ENCODE measurements around the gene KCNK15. TPM values are rescaled to one million over a fixed set of nuclear protein-coding genes. Genes with fewer than 3 reads are reported as not detected.
"Not testable (repeated sequence)": the region's sequence is repeated elsewhere in the genome, so short reads cannot be mapped to it uniquely, and the experiment has no call there.

The KCNK15 gene
- polyA plus RNA-seq, 3 donors: 0.06 to 0.11 TPM; not detected in 1

DNA sequence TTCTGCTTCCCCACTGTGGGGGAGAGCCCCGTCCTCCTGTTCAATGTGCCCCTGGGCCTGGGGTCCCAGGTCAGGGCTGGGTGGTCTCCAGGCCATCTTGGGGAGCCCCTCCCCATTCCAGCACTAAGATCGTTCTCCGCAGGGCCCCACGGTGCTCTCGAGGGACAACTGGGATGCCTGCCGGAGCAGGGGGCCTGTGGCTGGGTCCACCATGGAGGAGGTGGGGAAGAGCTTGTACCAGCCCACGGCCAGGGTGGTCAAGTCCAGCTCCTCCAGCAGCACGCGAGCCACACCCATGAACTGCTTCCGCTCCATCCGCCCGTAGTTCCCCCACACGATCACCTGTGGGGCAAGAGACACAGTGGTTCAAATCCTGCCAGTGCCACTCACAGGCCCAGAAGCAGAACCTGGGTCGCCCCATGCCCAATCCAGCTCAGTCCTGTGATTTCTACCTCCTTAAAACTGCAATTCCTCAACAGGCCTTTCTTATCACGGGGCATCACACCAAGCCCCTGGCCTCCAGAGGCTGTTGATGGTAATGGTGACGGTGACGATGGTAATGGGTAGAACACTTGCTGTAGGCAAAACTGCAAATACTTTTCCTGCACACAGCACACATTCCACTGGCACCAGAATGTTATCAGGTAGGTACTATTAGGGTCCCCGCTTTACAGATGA is 10.5 kb downstream of the KCNK15 start:
- no peak for DNase-seq (ENCODE audit: low read depth in 3 of 3, low spot score in 2 of 3)

DNA sequence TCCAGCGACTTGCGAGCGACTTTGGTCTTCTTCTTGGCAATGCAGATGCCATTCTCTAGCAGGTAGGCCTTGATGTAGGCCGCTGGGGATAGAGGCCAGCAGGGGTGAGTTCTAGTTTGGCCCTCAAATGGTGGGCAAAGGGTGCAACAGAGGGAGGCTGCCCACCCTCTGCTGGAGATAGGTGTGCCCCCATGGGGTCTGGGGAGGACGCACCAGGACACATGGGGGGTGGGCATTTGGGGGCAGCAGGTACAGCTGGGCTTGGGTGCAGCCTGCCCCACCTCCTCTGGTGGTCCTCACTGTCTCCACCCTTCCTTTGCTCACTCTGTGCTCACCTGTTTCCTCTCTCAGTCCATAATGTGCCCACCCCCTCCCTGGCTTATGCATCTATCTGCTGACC is 11.3 kb downstream of the KCNK15 start:
- DNase-seq (ENCODE audit: low read depth in 3 of 3, low spot score in 2 of 3): no peak

DNA sequence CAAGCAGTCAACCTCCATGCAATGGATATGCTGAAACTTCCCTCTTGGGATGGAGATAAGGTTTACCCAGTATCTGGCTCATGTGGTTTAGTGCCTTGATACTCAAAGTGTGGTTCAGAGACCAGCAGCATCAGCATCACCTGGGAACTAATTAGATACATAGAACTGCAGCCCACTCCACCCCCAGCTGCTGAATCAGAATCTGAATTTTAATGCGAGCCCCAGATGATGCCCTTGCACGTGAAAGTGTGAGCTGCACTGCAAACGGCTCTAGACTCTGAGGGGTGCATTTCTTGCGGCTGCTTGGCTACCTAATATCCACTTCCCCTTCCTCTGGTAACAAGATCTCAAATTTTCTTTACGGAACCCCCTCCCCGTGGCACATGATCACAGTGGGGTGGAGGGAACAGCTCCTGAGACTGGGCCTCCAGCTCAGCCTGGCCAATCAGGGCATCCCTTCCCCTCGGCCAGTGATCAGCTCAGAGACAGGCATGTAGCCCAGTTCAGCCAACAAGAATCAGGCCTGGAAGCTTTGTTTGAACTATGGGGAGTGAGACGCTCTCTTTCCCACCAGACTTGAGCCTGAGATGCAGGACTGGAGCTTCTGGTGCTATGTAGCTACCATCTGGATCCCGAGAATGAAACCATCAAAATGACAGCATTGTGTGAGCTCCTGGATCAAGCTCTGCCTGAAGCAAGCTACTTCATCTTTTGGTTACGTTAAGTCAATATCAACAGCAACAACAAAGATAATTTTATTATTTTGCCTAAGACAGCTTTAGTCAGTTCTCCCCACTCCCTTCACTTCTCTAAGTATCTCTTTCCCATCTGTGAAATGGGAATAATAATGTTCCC is 12.8 kb downstream of the KCNK15 start:
- no peak for DNase-seq (ENCODE audit: low read depth in 3 of 3, low spot score in 2 of 3)

DNA sequence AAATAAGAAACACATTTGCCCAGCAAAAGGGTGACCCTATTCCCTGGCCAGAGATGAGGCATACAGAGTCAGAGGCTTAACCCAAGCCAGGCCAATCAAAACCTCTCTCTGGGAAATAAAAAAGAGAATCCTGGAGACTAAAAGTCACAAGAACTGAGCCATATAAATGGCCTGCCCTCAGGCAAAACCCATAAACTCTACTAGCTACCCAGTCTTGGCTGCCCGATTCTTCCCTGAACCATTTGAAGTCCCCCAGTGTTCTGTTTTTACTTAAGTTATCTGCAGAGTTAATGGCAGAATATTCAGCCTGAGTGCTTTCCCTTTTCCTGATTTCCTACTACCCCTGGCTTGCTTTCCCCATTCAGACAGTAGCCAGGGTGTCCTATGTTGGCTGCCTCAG is 13.9 kb downstream of the KCNK15 start:
- no peak for DNase-seq (ENCODE audit: low read depth in 3 of 3, low spot score in 2 of 3)

DNA sequence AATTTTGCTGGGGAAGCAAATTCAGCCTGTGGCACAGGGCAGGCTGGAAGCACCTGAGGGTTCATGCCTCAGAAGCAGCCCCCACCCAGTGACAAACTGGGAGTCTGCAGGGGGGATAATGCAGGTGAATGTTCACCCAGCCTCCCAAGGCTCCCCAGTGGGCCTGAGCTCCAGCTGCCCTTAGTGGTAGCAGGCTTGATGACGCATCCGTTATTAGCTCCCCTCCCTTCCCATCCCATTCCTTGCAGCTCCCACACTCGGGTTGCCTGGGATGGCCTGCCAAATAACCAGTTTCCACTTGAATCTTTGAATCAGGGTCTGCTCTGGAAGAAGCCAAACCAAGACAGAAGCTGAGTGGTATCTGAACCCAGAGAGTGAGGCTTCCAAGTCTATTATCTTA is 15.8 kb downstream of the KCNK15 start:
- no peak for DNase-seq (ENCODE audit: low read depth in 3 of 3, low spot score in 2 of 3)

DNA sequence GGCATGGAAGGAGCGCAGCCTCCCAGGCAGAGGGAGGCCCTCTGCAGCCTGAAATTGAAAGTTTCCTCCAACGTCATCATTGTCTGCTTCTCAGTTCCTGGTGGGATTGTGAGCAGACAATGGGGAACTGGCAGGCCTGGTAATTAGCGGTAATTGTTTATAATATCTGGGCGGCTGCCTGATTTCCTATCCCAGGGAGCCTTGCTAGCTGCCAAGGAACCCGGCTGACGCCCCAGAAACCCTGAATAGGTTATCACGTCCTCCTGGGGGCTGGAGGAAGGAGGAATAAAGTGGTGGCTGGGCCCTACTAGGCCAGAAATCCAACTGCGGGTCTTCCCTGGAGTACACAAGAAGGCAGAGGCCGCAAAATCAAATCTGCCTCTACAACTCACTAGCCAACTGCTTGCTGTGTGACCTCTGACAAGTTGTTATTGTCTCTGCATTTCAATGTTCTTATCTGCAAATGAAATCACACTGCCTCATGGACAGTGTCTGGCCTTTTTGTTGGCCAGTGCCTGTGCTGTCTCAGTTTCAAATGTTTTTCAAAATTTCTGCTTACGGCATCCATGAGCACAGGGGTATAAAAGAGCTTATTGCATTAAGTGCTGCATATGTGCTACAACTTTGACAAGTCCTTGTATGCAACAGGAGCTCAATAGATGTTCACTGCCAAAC is 16.9 kb downstream of the KCNK15 start:
- no peak for DNase-seq (ENCODE audit: low read depth in 3 of 3, low spot score in 2 of 3)

DNA sequence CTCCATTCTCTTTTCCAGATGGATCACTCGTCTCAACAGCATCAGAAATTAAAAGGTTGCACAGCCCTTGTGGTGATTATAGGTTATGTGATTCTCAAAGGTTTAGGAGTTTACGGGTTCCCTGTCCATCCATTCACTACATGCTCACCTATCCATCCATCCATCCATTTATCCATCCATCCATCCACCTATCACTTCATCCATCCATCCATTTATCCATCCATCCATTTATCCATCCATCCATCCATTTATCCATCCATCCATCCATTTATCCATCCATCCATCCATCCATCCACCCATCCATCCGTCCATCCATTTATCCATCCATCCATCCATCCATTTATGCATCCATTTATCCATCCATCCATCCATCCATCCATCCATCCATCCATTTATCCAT is 18.1 kb downstream of the KCNK15 start:
- not testable (repeated sequence) for DNase-seq (ENCODE audit: low read depth in 3 of 3, low spot score in 2 of 3)

DNA sequence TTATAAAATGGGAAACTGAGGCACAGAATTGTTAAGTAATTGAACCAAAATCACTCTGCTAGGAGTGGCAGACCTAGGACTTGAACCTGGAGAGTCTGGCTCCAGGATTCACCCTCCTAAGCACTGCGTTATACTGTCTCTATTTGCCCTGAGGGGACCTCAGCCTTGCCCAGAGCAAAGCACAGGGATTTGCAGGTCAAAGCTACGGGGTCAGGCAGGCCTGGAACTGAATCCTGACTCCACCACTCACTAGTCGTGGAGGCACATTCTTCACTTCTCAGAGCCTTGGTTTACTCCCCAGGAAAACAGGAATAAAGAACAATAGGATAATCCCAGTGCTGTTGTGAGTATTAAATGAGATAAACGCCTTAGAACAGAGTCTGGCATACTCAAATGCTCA is 19.4 kb downstream of the KCNK15 start:
- no peak for DNase-seq (ENCODE audit: low read depth in 3 of 3, low spot score in 2 of 3)

DNA sequence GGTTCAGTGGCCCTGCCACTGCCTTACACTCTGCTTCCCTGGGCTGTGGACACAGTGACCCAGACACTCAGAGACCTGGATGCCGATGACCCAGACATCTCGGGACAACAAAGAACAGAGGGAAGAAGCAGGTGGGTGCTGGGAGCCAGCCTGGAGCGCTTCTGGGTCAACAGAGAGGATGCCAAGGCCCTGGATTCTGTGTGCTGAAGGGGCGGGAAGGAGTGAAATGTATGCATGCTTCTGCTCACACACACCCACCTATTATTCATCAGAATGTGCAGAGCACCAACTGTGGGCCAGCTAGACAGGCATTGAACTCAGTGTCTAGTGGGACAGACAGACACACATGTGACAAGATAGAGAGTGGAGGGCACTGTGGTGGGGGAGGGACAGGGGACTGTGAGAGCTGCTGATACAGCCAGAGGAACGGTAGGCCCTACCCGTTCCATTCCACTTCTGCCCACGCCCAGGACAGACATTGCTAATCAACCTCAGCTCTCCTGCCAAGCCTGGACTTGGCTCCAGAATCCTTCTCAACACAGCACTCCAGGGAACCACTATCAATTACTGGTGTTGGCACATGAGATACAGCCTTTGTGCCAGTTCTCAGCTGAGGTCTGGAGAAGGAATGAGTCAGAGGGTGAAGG is 20.2 kb downstream of the KCNK15 start:
- no peak for DNase-seq (ENCODE audit: low read depth in 3 of 3, low spot score in 2 of 3)

DNA sequence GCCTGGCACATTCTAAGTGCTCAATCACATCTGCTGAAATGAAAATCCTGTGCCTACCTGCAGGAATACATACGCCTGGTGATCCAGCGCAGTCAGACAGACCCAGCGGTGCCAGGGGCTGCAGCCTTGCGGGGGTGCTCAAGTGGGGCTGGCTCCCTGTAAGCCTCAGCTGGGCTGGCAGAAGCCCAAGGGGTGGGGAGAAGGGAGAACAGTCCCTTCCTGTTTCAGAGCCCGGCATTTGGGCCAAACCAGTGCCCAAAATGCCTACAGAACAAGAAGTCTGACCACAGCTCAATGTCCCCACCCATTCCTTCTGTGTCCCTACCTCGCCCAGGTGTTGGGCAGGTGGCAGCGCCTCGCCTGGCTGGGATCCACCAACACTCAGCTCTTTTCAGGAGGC is 22.6 kb downstream of the KCNK15 start:
- DNase-seq (ENCODE audit: low read depth in 3 of 3, low spot score in 2 of 3): no peak

DNA sequence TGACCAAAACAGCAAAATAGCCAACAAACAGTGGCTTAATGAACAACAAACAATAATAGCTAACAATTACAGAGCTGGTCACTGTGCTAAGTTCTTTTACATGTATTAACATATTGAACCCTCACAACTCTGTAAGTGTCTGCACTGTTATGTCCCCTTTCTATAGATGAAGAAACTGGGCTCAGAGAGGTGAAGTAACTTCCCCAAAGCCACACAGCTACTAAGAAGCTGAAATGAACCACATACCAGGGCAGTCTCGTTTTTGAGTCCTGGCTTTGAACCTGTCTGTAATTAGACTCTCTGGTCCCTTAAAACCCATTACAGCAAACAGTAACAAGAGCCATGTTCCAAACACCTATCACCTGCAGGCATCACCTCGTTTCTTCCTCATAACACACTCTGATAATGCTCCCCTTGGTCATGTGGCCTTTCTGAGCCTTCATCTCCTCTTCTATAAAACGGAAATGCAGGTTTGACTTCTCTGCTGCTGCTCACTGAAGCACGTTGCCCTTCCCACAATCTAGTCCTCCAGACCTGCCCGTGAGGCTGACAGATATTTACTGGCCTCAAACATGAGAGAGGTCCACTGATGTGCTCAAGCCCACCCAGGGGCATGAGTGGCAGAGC is 23.3 kb downstream of the KCNK15 start:
- no peak for DNase-seq (ENCODE audit: low read depth in 3 of 3, low spot score in 2 of 3)

DNA sequence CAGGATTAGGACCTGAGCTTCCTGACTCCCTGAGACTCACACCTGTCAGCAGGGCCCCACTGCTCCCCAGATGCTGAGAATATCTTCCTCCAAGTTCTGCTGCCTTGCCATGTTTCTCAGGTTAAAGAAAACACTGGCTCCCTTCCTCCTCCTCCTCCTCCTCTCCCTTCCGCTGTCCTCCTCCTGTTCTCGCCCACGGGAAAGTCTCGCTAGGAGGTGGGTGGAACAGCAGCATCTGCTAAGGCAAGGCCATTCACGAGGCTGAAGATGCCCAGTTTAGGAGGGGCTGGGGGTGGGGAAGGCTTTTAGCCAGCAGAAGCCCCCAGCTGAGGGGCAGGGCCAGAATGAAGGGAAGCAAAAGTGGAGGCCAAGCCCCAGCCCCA is 23.8 kb downstream of the KCNK15 start:
- no peak for DNase-seq (ENCODE audit: low read depth in 3 of 3, low spot score in 2 of 3)

DNA sequence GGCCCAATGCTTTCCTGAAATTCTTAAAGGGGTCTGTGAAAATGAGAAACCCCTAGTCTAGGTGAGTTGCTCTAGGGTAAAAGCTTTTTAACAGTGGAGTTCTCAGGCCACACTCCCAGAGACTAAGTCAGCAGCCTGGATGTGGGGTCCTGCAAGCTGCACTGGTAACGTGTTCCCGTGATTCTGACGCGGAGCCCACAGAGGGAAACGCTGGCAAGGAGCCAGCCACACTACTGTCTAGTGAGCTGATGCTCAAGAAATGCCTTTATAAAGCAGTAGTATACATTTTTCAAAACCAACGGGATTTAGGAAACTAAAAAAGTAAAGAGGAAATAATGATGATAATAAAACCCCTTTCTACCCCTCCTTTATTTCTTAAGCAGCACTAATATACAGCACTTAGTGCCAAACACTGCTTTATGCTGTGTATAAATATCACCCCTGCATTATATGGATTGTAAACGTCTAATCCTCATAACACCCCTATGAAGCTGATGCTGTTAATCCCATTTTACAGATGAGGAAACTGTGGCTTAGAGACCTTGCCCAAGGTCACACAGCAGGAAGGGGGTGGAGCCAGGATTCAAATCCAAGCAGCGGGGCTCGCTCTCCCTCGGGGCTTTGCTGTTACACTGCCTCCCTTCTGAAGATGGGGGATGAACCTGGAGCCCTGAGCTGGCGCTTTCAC is 25.0 kb downstream of the KCNK15 start:
- no peak for DNase-seq (ENCODE audit: low read depth in 3 of 3, low spot score in 2 of 3)

DNA sequence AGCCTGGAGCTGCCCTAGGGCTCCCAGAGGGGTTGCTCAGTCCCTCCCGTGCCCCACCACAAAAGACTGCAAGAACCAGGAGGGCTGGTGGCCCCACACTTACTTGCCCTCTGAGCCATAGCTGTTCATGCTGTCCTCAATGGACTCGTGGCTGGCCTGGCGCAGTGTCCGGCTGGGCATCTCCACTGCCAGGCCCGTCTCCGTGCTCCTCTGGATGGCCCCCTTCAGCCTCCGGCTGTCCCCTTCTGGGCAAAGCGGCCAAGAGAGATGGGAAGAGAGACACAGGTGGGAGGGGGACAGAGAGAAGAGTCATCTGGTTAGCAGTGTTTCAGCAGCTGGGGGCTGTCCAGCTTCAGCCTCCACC is 25.5 kb downstream of the KCNK15 start:
- DNase-seq (ENCODE audit: low read depth in 3 of 3, low spot score in 2 of 3): no peak

DNA sequence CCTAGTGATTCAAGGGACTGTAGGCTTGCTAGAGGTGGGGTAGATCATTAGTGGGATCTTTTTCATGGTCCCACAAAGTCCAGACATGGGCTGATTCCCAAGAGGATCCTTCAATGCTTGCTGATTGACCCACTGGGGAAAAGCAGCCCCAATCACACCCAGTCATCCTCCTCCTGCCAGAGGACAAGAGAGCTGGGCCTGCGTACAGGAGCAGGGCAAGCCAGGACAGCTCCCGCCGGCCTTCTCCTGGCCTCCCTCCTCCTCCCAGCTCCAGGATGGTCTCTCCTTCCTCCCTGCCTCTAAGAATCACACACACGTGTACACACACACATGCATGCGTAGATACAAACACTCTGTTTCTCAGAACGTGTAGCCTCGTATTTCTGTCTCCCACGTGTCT is 27.0 kb downstream of the KCNK15 start:
- DNase-seq (ENCODE audit: low read depth in 3 of 3, low spot score in 2 of 3): no peak

DNA sequence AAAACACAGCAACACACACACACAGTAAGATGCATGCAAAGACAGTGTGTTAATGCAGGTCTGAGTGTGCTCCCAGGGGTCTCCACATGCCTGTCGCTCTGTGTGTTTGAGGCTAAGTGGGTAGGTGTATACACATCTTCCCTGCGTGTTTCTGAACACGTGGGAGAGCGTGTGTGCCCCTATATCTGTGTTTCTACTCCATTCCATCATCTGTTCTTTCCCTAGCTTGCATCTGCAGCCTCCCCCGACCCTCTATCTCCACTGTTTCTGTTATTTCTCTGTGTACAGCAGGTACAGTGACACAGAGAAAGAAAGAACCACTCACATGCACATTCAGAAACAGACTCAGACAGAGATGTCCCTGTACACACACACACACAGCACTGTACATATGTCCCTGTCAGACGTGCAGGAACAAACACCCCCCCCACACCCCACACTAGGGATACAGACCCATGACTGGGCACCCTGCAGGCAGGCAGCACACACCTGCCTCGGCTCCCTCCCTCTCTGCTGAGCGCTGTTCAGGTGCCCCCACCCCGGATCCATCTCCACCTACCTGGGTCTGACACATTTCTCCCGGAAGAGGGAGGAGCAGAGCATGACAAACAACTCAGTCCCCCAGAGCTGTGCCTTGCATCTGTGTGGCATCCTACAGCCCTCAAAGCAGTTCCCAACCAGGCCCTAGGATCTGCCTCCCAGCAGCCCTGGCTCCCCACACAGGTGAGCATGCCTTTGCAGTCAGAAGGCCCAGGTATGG is 27.6 kb downstream of the KCNK15 start:
- no peak for DNase-seq (ENCODE audit: low read depth in 3 of 3, low spot score in 2 of 3)

DNA sequence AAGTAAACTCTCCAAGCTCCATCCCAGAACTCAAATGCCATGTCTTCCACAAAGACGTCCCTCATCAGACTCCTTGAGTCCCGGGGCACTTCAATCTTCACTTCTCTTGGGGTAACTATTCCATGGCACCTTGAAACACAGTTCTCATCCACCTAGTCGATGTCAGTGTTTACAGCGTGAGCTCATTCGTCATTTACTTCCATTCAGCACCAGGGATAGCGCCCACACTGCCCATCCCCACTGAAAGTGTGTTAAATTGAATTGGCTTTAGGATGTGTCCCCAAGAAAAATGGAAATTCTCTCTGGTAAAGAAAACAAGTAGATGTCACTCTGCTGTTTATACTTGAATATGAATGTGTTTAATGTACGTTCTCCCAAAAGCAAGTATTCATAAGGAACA is 31.3 kb downstream of the KCNK15 start:
- DNase-seq (ENCODE audit: low read depth in 3 of 3, low spot score in 2 of 3): peak; percentile 9 to 40 (median 12)

DNA sequence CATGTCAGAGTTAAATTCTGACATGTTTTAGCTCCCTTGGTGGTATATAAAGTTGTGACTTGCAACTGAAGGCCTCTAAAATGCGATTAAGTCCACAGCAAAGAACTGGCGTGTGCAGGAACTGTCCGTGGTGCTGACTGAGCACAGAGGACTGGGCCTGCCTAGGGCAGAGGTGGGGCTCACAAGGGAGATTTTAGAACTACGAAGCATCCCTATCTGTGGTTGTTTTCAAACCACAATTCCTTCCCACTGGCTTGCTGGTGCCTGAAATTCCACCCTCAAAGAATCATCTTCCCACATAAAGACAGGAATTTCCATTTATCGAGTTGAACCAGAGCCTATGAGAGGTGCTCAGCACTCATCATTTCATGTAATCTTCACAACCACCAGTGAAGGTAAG is 34.6 kb downstream of the KCNK15 start:
- DNase-seq (ENCODE audit: low read depth in 3 of 3, low spot score in 2 of 3): peak; percentile 47 to 63 (median 50)

DNA sequence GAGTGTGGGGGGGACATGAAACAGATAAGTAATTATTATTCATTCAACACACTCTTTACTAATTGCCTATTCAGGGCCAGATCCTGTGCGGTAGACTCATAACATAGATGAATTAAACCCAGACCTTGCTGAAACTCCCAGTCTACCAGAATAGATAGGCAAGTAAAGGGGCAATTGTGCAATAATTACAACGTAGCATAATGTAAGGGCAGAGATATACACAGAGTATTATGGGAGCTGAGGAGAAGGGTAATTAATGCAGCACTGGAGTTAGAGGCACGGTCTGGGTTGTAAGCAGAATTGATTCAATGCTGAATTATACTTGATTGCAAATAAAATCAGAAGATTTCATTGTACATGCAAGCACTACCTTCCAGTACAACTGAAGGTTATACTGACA is 35.5 kb downstream of the KCNK15 start:
- DNase-seq (ENCODE audit: low read depth in 3 of 3, low spot score in 2 of 3): no peak

DNA sequence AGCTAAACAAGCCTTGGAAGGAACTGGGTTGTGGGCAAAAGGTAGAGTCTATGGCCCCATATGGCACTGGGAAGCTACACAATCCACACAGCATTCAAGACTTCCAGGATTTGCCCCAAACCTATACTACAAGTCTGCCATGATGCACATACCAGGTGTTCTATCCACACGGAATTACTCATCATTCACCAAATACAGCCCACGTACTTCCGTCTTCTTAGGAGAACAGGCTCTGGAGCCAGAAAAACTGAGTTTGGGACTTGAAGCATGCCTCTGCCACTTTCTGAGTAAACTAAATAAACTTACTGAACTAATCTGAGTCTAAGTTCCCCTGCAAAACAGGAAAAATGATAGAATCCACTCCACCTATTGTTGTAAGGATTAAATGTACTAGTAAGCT is 36.1 kb downstream of the KCNK15 start:
- DNase-seq (ENCODE audit: low read depth in 3 of 3, low spot score in 2 of 3): no peak
